ENCODE measurements around the gene EVC. TPM values are rescaled to one million over a fixed set of nuclear protein-coding genes. Genes with fewer than 3 reads are reported as not detected.
"Not testable (repeated sequence)": the region's sequence is repeated elsewhere in the genome, so short reads cannot be mapped to it uniquely, and the experiment has no call there.

The EVC gene
- total RNA-seq, 2 donors from 2014 or later = 7.8 to 10.5 TPM

- Mint-ChIP-seq H3K36me3 (ENCODE audit: low read depth) (no peaks in the 10 kb centered on the region), H3K27me3 (no peaks in the 10 kb centered on the region), H3K27ac (no peak overlapping the region), H3K4me3 (no peak overlapping the region), H3K4me1 (no peaks in the 10 kb centered on the region), H3K9me3 (no peaks in the 10 kb centered on the region)
- ATAC-seq (replicated peaks) = no peak
Observed at GRCh38 chr4:5825321-5826041, 114.5 kb downstream of the EVC start.

- no peak for ATAC-seq (replicated peaks)
- Mint-ChIP-seq H3K36me3 (ENCODE audit: low read depth) (no peaks in the 10 kb centered on the region), H3K27me3 (no peaks in the 10 kb centered on the region), H3K27ac (no peak overlapping the region), H3K9me3 (no peaks in the 10 kb centered on the region), H3K4me3 (no peak overlapping the region), H3K4me1 (no peaks in the 10 kb centered on the region)
Observed at GRCh38 chr4:5826437-5827107, 115.6 kb downstream of the EVC start.

GRCh38 chr4:5827108-5828004 is 116.4 kb downstream of the EVC start:
- H3K4me1 Mint-ChIP-seq = no peaks in the 10 kb centered on the region

GRCh38 chr4:5828005-5828391 is 117.0 kb downstream of the EVC start:
- H3K36me3 Mint-ChIP-seq (ENCODE audit: low read depth) = no peaks in the 10 kb centered on the region
- no peaks in the 10 kb centered on the region for H3K4me1 Mint-ChIP-seq
- no peak overlapping the region for H3K27ac Mint-ChIP-seq
- H3K4me3 Mint-ChIP-seq = no peak overlapping the region
- no peak for ATAC-seq (replicated peaks)
- H3K9me3 Mint-ChIP-seq = no peaks in the 10 kb centered on the region
- H3K27me3 Mint-ChIP-seq = no peaks in the 10 kb centered on the region

More at GRCh38 chr4:5827108-5828004, 116.4 kb downstream of the EVC start:
- no peak for ATAC-seq (replicated peaks)
- H3K27me3 Mint-ChIP-seq = no peaks in the 10 kb centered on the region
- no peak overlapping the region for H3K27ac Mint-ChIP-seq
- no peaks in the 10 kb centered on the region for H3K36me3 Mint-ChIP-seq (ENCODE audit: low read depth)
- H3K4me3 Mint-ChIP-seq = no peak overlapping the region
- H3K9me3 Mint-ChIP-seq = no peaks in the 10 kb centered on the region

- H3K27ac Mint-ChIP-seq = no peak overlapping the region
Observed at GRCh38 chr4:5836943-5837342, 125.9 kb downstream of the EVC start.

GRCh38 chr4:5837483-5837882 is 126.5 kb downstream of the EVC start:
- H3K36me3 Mint-ChIP-seq (ENCODE audit: low read depth); H3K27ac Mint-ChIP-seq; H3K4me3 Mint-ChIP-seq; H3K4me1 Mint-ChIP-seq; H3K9me3 Mint-ChIP-seq; H3K27me3 Mint-ChIP-seq; ATAC-seq (replicated peaks): not testable (repeated sequence)

More at GRCh38 chr4:5836943-5837342, 125.9 kb downstream of the EVC start:
- no peaks in the 10 kb centered on the region for H3K9me3 Mint-ChIP-seq
- H3K4me1 Mint-ChIP-seq = no peaks in the 10 kb centered on the region
- H3K4me3 Mint-ChIP-seq = no peak overlapping the region
- no peaks in the 10 kb centered on the region for H3K36me3 Mint-ChIP-seq (ENCODE audit: low read depth)
- ATAC-seq (replicated peaks) = no peak
- H3K27me3 Mint-ChIP-seq = peaks cover 3% of the 10 kb centered on the region

GRCh38 chr4:5839332-5839731 is 128.3 kb downstream of the EVC start:
- ATAC-seq (replicated peaks) = no peak
- Mint-ChIP-seq H3K4me3 (no peak overlapping the region), H3K9me3 (peaks cover 3% of the 10 kb centered on the region), H3K27ac (no peak overlapping the region), H3K27me3 (peaks cover 3% of the 10 kb centered on the region), H3K4me1 (no peaks in the 10 kb centered on the region), H3K36me3 (ENCODE audit: low read depth) (no peaks in the 10 kb centered on the region)

- ATAC-seq (replicated peaks) = no peak
- H3K27ac Mint-ChIP-seq = no peak overlapping the region
- H3K4me1 Mint-ChIP-seq = no peaks in the 10 kb centered on the region
Observed at GRCh38 chr4:5839751-5840674, 129.0 kb downstream of the EVC start.

GRCh38 chr4:5842456-5842855 is 131.5 kb downstream of the EVC start:
- Mint-ChIP-seq H3K4me1 (no peaks in the 10 kb centered on the region), H3K27me3 (peaks cover 3% of the 10 kb centered on the region), H3K9me3 (peaks cover 3% of the 10 kb centered on the region), H3K4me3 (no peak overlapping the region), H3K36me3 (ENCODE audit: low read depth) (no peaks in the 10 kb centered on the region), H3K27ac (no peak overlapping the region)
- ATAC-seq (replicated peaks) = no peak

More at GRCh38 chr4:5839751-5840674, 129.0 kb downstream of the EVC start:
- Mint-ChIP-seq H3K27me3 (peaks cover 3% of the 10 kb centered on the region), H3K4me3 (no peak overlapping the region), H3K36me3 (ENCODE audit: low read depth) (no peaks in the 10 kb centered on the region), H3K9me3 (peaks cover 3% of the 10 kb centered on the region)

- Mint-ChIP-seq H3K4me3 (no peak overlapping the region), H3K4me1 (no peaks in the 10 kb centered on the region), H3K9me3 (peaks cover 3% of the 10 kb centered on the region), H3K36me3 (ENCODE audit: low read depth) (no peaks in the 10 kb centered on the region), H3K27ac (no peak overlapping the region), H3K27me3 (peaks cover 12% of the 10 kb centered on the region)
- no peak for ATAC-seq (replicated peaks)
Observed at GRCh38 chr4:5843573-5844530, 132.9 kb downstream of the EVC start.

GRCh38 chr4:5845035-5845905 is 134.3 kb downstream of the EVC start:
- no peaks in the 10 kb centered on the region for H3K36me3 Mint-ChIP-seq (ENCODE audit: low read depth)
- no peak overlapping the region for H3K27ac Mint-ChIP-seq
- ATAC-seq (replicated peaks) = no peak
- H3K4me3 Mint-ChIP-seq = no peak overlapping the region
- H3K9me3 Mint-ChIP-seq = peaks cover 3% of the 10 kb centered on the region
- no peaks in the 10 kb centered on the region for H3K4me1 Mint-ChIP-seq
- H3K27me3 Mint-ChIP-seq = peaks cover 19% of the 10 kb centered on the region

- H3K27ac Mint-ChIP-seq = no peak overlapping the region
Observed at GRCh38 chr4:5851637-5852301, 140.8 kb downstream of the EVC start.

More at GRCh38 chr4:5851637-5852301, 140.8 kb downstream of the EVC start:
- H3K4me1 Mint-ChIP-seq = no peaks in the 10 kb centered on the region
- no peak overlapping the region for H3K4me3 Mint-ChIP-seq
- ATAC-seq (replicated peaks) = no peak
- peaks cover 31% of the 10 kb centered on the region for H3K27me3 Mint-ChIP-seq
- no peaks in the 10 kb centered on the region for H3K9me3 Mint-ChIP-seq
- no peaks in the 10 kb centered on the region for H3K36me3 Mint-ChIP-seq (ENCODE audit: low read depth)
